ENCODE data around the gene CAT.

CAT gene

GRCh38 chr11:34438529-34439507, at the start of gene CAT:
Gene CAT (plus strand): TSS chr11:34438934. CDS start chr11:34439014, 80 bp downstream.
- no peak for TF ChIP-seq CTCF (IDR thresholded peaks at IDR 0.05)
- TF ChIP-seq ZFX (IDR thresholded peaks at IDR 0.05; ENCODE audit: borderline replicate concordance) = no peak
- peak within 1 kb of the TSS; percentile 72 for H3K27ac ChIP-seq

GRCh38 chr11:34394771-34395300, 43.9 kb upstream of the CAT start:
- no peak overlapping the region for H3K27ac ChIP-seq
- TF ChIP-seq CTCF (IDR thresholded peaks at IDR 0.05) = no peak
- TF ChIP-seq ZFX (IDR thresholded peaks at IDR 0.05; ENCODE audit: borderline replicate concordance) = no peak

- H3K27ac ChIP-seq = no peak overlapping the region
- no peak for TF ChIP-seq ZFX (IDR thresholded peaks at IDR 0.05; ENCODE audit: borderline replicate concordance)
- TF ChIP-seq CTCF (IDR thresholded peaks at IDR 0.05) = no peak
These were observed 42.7 kb upstream of the CAT start for GRCh38 chr11:34395916-34396550.

GRCh38 chr11:34397120-34397519, 41.6 kb upstream of the CAT start:
- no peak overlapping the region for H3K27ac ChIP-seq
- no peak for TF ChIP-seq ZFX (IDR thresholded peaks at IDR 0.05; ENCODE audit: borderline replicate concordance)
- no peak for TF ChIP-seq CTCF (IDR thresholded peaks at IDR 0.05)

GRCh38 chr11:34397811-34398210, 40.9 kb upstream of the CAT start:
- H3K27ac ChIP-seq = no peak overlapping the region
- TF ChIP-seq CTCF (IDR thresholded peaks at IDR 0.05) (no peak), ZFX (IDR thresholded peaks at IDR 0.05; ENCODE audit: borderline replicate concordance) (no peak)

GRCh38 chr11:34403431-34403830, 35.3 kb upstream of the CAT start:
- no peak overlapping the region for H3K27ac ChIP-seq
- TF ChIP-seq CTCF (IDR thresholded peaks at IDR 0.05) = no peak
- no peak for TF ChIP-seq ZFX (IDR thresholded peaks at IDR 0.05; ENCODE audit: borderline replicate concordance)

Measured in 22Rv1 (cell line).